K562 (cell line): ENCODE data around the gene NPEPPS. TPM values are rescaled to one million over a fixed set of nuclear protein-coding genes. Genes with fewer than 3 reads are reported as not detected.

Experiments used
- BCL6 ChIP-seq: fragments of 250-450 bp; sonication (Bioruptor Pico); IDR thresholded peaks from 2 replicates; pipeline ENCODE4 v1.4.0; 2020
- CBFB ChIP-seq: sonication (generic); formaldehyde crosslinking; IDR thresholded peaks from 2 replicates; pipeline ENCODE4 v1.4.0; 2020; ENCODE audit warnings: mild to moderate bottlenecking, missing genetic modification reagents
- CHD1 ChIP-seq: fragments of 200-600 bp; sonication (generic); IDR thresholded peaks from one replicate; pipeline ENCODE4 v1.6.1; 2012; ENCODE audit warnings: mild to moderate bottlenecking, moderate library complexity, low read length, inconsistent platforms
- GABPA ChIP-seq: fragments of 200-800 bp; sonication (Bioruptor generic); conservative IDR thresholded peaks from 2 replicates; pipeline ENCODE4 v1.6.1; 2016; ENCODE audit warnings: low read depth, missing genetic modification characterization, missing compliant biosample characterization
- HMG20B ChIP-seq: fragments of 250-450 bp; sonication (Bioruptor Pico); IDR thresholded peaks from 2 replicates; pipeline ENCODE4 v1.5.0; 2021; ENCODE audit warnings: mild to moderate bottlenecking
- HMGN3 ChIP-seq: IDR thresholded peaks from 2 replicates; pipeline ENCODE4 v1.6.1; 2011; ENCODE audit warnings: borderline replicate concordance, low read depth, mild to moderate bottlenecking, mixed read lengths, low read length; ENCODE audit not compliant: insufficient read length; ENCODE audit errors: extremely low read depth
- NFRKB ChIP-seq: fragments of 450-650 bp; IDR thresholded peaks from 2 replicates; pipeline ENCODE4 v1.6.1; 2016; ENCODE audit warnings: low read depth
- NR3C1 ChIP-seq: sonication (generic); formaldehyde crosslinking; IDR thresholded peaks from 2 replicates; pipeline ENCODE4 v1.8.1; 2022; ENCODE audit warnings: missing genetic modification reagents
- PHF20 ChIP-seq: fragments of 450-650 bp; IDR thresholded peaks from 2 replicates; pipeline ENCODE4 v1.6.1; 2018; ENCODE audit not compliant: partially characterized antibody
- PURB ChIP-seq: sonication (generic); formaldehyde crosslinking; IDR thresholded peaks from 2 replicates; pipeline ENCODE4 v1.9.0; 2021; ENCODE audit warnings: low read depth, mild to moderate bottlenecking, missing genetic modification reagents
- TCFL5 ChIP-seq: fragments of 250-450 bp; sonication (Bioruptor Pico); conservative IDR thresholded peaks from 2 replicates; pipeline ENCODE4 v1.6.1; 2021; ENCODE audit warnings: mild to moderate bottlenecking, moderate library complexity, matching md5 sums
- TEAD2 ChIP-seq: fragments of 450-650 bp; IDR thresholded peaks from 2 replicates; pipeline ENCODE4 v1.6.1; 2016; ENCODE audit warnings: missing genetic modification characterization, control low read depth, missing compliant biosample characterization
- YY1 ChIP-seq, 3 experiments: IDR thresholded peaks; 2 replicates each; pipeline ENCODE4 v1.6.1; 2011; ENCODE audit warnings: low read length in 2 of 3, mild to moderate bottlenecking in 2 of 3, moderate library complexity in 2 of 3, borderline replicate concordance in 1 of 3, control low read depth in 1 of 3, low read depth in 1 of 3; ENCODE audit not compliant: insufficient read depth in 3 of 3, insufficient replicate concordance in 2 of 3, control insufficient read depth in 1 of 3, insufficient read length in 1 of 3; ENCODE audit errors: extremely low read depth in 1 of 3
- ZNF184 ChIP-seq: sonication (generic); formaldehyde crosslinking; IDR thresholded peaks from 2 replicates; pipeline ENCODE4 v1.5.0; 2020; ENCODE audit warnings: missing genetic modification reagents
- ZNF24 ChIP-seq: fragments of 450-650 bp; IDR thresholded peaks from 2 replicates; pipeline ENCODE4 v1.6.1; 2016
- ZNF668 ChIP-seq: fragments of 250-450 bp; sonication (Bioruptor Pico); IDR thresholded peaks from 2 replicates; pipeline ENCODE4 v1.8.0; 2022; ENCODE audit warnings: mild to moderate bottlenecking, inconsistent platforms
- ZNF717 ChIP-seq: fragments of 250-450 bp; sonication (Bioruptor Pico); IDR thresholded peaks from 2 replicates; pipeline ENCODE4 v1.5.0; 2021
- polyA plus RNA-seq, 8 experiments: library from polyadenylated mRNA; depleted of rRNA in 4 of 8; stranded (reverse) in 5 of 8; unstranded in 3 of 8; fragments of >200 nt; fragmentation: Nextera tagmentation in 2 of 8; fragmentation: Illumina TruSeq in 1 of 8; extraction: Ambion mirVana in 2 of 8; extraction: Trizol in 1 of 8; gene quantifications; 2 replicates each; pipeline versions ENCODE4 v1.2.1 to v1.2.3, GENCODE V29; 2011 to 2014; ENCODE audit warnings: inconsistent platforms in 1 of 8, missing spikeins in 1 of 8
- total RNA-seq, 7 experiments: library from RNA; depleted of rRNA in 6 of 7; stranded (reverse); fragments of >200 nt in 6 of 7; fragmentation: Illumina TruSeq in 2 of 7; extraction: Trizol in 2 of 7; gene quantifications; 2 replicates each; pipeline versions ENCODE4 v1.2.1 to v1.2.3, GENCODE V29; 2011 to 2021; ENCODE audit warnings: low replicate concordance in 1 of 7
- TF ChIP-seq, protein P1 (sequence below): sonication (generic); formaldehyde crosslinking; IDR thresholded peaks from 2 replicates; pipeline ENCODE4 v1.8.0; 2022; ENCODE audit warnings: mild to moderate bottlenecking, missing genetic modification reagents
- TF ChIP-seq, protein P2 (sequence below): fragments of 250-450 bp; sonication (Bioruptor Pico); IDR thresholded peaks from 2 replicates; pipeline ENCODE4 v1.5.0; 2020; ENCODE audit warnings: mild to moderate bottlenecking
- TF ChIP-seq, protein P3 (sequence below): IDR thresholded peaks from 2 replicates; pipeline ENCODE4 v1.6.1; 2012; ENCODE audit warnings: low read depth, low read length, improper control_type of control experiment, borderline replicate concordance

The NPEPPS gene
- total and polyA plus RNA-seq, 9 of the 15 experiments (the other 6 are each of a cell fraction or from before 2014, with no cell fraction given) = 21.4 to 108 (median 46.0) TPM

GRCh38 chr17:47650525-47651522 is 119.9 kb downstream of the NPEPPS start (continued):
- TF ChIP-seq, protein P1, sequence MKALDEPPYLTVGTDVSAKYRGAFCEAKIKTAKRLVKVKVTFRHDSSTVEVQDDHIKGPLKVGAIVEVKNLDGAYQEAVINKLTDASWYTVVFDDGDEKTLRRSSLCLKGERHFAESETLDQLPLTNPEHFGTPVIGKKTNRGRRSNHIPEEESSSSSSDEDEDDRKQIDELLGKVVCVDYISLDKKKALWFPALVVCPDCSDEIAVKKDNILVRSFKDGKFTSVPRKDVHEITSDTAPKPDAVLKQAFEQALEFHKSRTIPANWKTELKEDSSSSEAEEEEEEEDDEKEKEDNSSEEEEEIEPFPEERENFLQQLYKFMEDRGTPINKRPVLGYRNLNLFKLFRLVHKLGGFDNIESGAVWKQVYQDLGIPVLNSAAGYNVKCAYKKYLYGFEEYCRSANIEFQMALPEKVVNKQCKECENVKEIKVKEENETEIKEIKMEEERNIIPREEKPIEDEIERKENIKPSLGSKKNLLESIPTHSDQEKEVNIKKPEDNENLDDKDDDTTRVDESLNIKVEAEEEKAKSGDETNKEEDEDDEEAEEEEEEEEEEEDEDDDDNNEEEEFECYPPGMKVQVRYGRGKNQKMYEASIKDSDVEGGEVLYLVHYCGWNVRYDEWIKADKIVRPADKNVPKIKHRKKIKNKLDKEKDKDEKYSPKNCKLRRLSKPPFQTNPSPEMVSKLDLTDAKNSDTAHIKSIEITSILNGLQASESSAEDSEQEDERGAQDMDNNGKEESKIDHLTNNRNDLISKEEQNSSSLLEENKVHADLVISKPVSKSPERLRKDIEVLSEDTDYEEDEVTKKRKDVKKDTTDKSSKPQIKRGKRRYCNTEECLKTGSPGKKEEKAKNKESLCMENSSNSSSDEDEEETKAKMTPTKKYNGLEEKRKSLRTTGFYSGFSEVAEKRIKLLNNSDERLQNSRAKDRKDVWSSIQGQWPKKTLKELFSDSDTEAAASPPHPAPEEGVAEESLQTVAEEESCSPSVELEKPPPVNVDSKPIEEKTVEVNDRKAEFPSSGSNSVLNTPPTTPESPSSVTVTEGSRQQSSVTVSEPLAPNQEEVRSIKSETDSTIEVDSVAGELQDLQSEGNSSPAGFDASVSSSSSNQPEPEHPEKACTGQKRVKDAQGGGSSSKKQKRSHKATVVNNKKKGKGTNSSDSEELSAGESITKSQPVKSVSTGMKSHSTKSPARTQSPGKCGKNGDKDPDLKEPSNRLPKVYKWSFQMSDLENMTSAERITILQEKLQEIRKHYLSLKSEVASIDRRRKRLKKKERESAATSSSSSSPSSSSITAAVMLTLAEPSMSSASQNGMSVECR (CRISPR knock-in tag) = peak; percentile 65; the same call in 1 of the 2 replicates
- no peak for TF ChIP-seq HMG20B (CRISPR knock-in tag)
- no peak for TF ChIP-seq ZNF668 (CRISPR knock-in tag)
- TF ChIP-seq, protein P2, sequence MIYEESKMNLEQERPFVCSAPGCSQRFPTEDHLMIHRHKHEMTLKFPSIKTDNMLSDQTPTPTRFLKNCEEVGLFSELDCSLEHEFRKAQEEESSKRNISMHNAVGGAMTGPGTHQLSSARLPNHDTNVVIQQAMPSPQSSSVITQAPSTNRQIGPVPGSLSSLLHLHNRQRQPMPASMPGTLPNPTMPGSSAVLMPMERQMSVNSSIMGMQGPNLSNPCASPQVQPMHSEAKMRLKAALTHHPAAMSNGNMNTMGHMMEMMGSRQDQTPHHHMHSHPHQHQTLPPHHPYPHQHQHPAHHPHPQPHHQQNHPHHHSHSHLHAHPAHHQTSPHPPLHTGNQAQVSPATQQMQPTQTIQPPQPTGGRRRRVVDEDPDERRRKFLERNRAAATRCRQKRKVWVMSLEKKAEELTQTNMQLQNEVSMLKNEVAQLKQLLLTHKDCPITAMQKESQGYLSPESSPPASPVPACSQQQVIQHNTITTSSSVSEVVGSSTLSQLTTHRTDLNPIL (CRISPR knock-in tag) = no peak
- TF ChIP-seq TCFL5 (CRISPR knock-in tag) = no peak
- no peak for TF ChIP-seq ZNF717 (CRISPR knock-in tag)
- no peak for TF ChIP-seq BCL6 (CRISPR knock-in tag)
- peak in 2 of 3 experiments; percentile 6 to 64 for TF ChIP-seq YY1 (IDR thresholded peaks at IDR 0.05; ENCODE audit: borderline replicate concordance in 1 of 3, control insufficient read depth in 1 of 3, extremely low read depth in 1 of 3, insufficient read depth in 3 of 3, insufficient read length in 1 of 3, insufficient replicate concordance in 2 of 3, low read depth in 1 of 3, low read length in 2 of 3)
- peak; percentile 66 for TF ChIP-seq GABPA (tag)
- no peak; the same call in none of the 2 replicates for TF ChIP-seq NFRKB
- TF ChIP-seq CHD1 = peak; percentile 55
- no peak for TF ChIP-seq ZNF24
- TF ChIP-seq NR3C1 = no peak
- TF ChIP-seq, protein P3, sequence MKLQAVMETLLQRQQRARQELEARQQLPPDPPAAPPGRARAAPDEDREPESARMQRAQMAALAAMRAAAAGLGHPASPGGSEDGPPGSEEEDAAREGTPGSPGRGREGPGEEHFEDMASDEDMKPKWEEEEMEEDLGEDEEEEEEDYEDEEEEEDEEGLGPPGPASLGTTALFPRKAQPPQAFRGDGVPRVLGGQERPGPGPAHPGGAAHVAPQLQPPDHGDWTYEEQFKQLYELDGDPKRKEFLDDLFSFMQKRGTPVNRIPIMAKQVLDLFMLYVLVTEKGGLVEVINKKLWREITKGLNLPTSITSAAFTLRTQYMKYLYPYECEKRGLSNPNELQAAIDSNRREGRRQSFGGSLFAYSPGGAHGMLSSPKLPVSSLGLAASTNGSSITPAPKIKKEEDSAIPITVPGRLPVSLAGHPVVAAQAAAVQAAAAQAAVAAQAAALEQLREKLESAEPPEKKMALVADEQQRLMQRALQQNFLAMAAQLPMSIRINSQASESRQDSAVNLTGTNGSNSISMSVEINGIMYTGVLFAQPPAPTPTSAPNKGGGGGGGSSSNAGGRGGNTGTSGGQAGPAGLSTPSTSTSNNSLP = no peak
- peak; percentile 76 for TF ChIP-seq HMGN3
- TF ChIP-seq CBFB (CRISPR knock-in tag) = no peak
- TF ChIP-seq PHF20 = no peak
- no peak for TF ChIP-seq ZNF184
- TF ChIP-seq TEAD2 (tag) = no peak
- TF ChIP-seq PURB (CRISPR knock-in tag) = no peak
